CD4-positive, alpha-beta T cell treated with Interleukin-10 for 1 hour (primary cell): ENCODE measurements around the gene PRR33.

Experiments
- DNase-seq: peaks from one replicate; pipeline ENCODE4 v3.0.0-alpha.2; 2020

The PRR33 gene

GRCh38 chr11:1845561-1846452 lies 45.9 kb downstream of the PRR33 start:
- peak; percentile 53 for DNase-seq

GRCh38 chr11:1845095-1845429 lies 46.6 kb downstream of the PRR33 start:
- no peak for DNase-seq

- DNase-seq = peak; percentile 65
These were observed 47.2 kb downstream of the PRR33 start for GRCh38 chr11:1844221-1845094.

- no peak for DNase-seq
These were observed 47.9 kb downstream of the PRR33 start for GRCh38 chr11:1843796-1844195.

GRCh38 chr11:1843098-1843473 lies 48.6 kb downstream of the PRR33 start:
- no peak for DNase-seq

- no peak for DNase-seq
These were observed 49.3 kb downstream of the PRR33 start for GRCh38 chr11:1842149-1843097.

GRCh38 chr11:1841511-1842148 lies 50.1 kb downstream of the PRR33 start:
- DNase-seq = no peak

GRCh38 chr11:1840780-1841480 lies 50.8 kb downstream of the PRR33 start:
- no peak for DNase-seq

- DNase-seq = peak; percentile 34
These were observed 51.5 kb downstream of the PRR33 start for GRCh38 chr11:1839924-1840779.

- DNase-seq = no peak
These were observed 52.3 kb downstream of the PRR33 start for GRCh38 chr11:1839204-1839923.

GRCh38 chr11:1838426-1839144 lies 53.1 kb downstream of the PRR33 start, which contains the start of gene TNNI2:
Gene TNNI2 (plus strand): TSS chr11:1838981. CDS start chr11:1839697, 716 bp downstream.
- no peak for DNase-seq
